DOHH2 (cell line): ENCODE results near the gene FAAP100.

Experiments used
- EZH2phosphoT487 ChIP-seq: fragments of 200-600 bp; sonication (generic); IDR thresholded peaks from 2 replicates; pipeline ENCODE4 v1.6.1; 2017; ENCODE audit warnings: borderline replicate concordance, mild to moderate bottlenecking, antibody characterized with exemption, low read length, moderate library complexity, mixed read lengths
- TF ChIP-seq, protein P1 (sequence below): fragments of 200-600 bp; sonication (generic); IDR thresholded peaks from one replicate; pipeline ENCODE4 v1.5.1; 2014; ENCODE audit warnings: antibody characterized with exemption, mild to moderate bottlenecking, low read depth, low read length; ENCODE audit not compliant: poor library complexity, severe bottlenecking

GRCh38 chr17:81561494-81561885, 9.3 kb upstream of the FAAP100 start:
- TF ChIP-seq, protein P1, sequence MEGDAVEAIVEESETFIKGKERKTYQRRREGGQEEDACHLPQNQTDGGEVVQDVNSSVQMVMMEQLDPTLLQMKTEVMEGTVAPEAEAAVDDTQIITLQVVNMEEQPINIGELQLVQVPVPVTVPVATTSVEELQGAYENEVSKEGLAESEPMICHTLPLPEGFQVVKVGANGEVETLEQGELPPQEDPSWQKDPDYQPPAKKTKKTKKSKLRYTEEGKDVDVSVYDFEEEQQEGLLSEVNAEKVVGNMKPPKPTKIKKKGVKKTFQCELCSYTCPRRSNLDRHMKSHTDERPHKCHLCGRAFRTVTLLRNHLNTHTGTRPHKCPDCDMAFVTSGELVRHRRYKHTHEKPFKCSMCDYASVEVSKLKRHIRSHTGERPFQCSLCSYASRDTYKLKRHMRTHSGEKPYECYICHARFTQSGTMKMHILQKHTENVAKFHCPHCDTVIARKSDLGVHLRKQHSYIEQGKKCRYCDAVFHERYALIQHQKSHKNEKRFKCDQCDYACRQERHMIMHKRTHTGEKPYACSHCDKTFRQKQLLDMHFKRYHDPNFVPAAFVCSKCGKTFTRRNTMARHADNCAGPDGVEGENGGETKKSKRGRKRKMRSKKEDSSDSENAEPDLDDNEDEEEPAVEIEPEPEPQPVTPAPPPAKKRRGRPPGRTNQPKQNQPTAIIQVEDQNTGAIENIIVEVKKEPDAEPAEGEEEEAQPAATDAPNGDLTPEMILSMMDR: no peak
- TF ChIP-seq EZH2phosphoT487: no peak
